Stimulated activated CD4-positive, alpha-beta T cell treated with anti-CD3 and anti-CD28 coated beads, Interleukin-1b, Interleukin-23, amount 100 ng/mL, for 48 hours (primary cell): ENCODE results near the gene EIF2S1.
"Not testable (repeated sequence)": the region's sequence is repeated elsewhere in the genome, so short reads cannot be mapped to it uniquely, and the experiment has no call there.

Source experiments
- DNase-seq: peaks from one replicate; pipeline ENCODE4 v3.0.0-alpha.2; 2020

Gene EIF2S1

GRCh38 chr14:67413806-67414769 is 54.0 kb downstream of the EIF2S1 start:
- DNase-seq, result peak; percentile 50

DNA sequence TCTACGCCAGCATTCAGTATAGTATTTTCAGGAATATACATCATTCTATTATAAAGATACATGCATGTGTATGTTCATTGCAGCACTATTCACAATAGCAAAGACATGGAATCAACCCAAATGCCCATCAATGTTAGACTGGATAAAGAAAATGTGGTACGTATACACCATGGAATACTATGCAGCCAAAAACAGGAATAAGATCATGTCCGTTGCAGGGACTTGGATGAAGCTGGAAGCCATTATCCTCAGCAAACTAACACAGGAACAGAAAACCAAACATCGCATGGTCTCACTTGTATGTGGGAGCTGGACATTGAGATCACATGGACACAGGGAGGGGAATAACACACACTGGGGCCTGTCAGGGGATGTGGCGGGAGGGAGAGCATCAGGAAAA is 55.5 kb downstream of the EIF2S1 start:
- not testable (repeated sequence) for DNase-seq

- DNase-seq, result no peak
Observed at GRCh38 chr14:67416085-67416484, 56.0 kb downstream of the EIF2S1 start.

GRCh38 chr14:67416810-67417209 is 56.7 kb downstream of the EIF2S1 start:
- DNase-seq, result no peak

GRCh38 chr14:67417633-67418032 is 57.5 kb downstream of the EIF2S1 start:
- no peak for DNase-seq

- no peak for DNase-seq
Observed at GRCh38 chr14:67418401-67419191, 58.5 kb downstream of the EIF2S1 start.

- peak; percentile 29 for DNase-seq
Observed at GRCh38 chr14:67420102-67420739, 60.1 kb downstream of the EIF2S1 start.

DNA sequence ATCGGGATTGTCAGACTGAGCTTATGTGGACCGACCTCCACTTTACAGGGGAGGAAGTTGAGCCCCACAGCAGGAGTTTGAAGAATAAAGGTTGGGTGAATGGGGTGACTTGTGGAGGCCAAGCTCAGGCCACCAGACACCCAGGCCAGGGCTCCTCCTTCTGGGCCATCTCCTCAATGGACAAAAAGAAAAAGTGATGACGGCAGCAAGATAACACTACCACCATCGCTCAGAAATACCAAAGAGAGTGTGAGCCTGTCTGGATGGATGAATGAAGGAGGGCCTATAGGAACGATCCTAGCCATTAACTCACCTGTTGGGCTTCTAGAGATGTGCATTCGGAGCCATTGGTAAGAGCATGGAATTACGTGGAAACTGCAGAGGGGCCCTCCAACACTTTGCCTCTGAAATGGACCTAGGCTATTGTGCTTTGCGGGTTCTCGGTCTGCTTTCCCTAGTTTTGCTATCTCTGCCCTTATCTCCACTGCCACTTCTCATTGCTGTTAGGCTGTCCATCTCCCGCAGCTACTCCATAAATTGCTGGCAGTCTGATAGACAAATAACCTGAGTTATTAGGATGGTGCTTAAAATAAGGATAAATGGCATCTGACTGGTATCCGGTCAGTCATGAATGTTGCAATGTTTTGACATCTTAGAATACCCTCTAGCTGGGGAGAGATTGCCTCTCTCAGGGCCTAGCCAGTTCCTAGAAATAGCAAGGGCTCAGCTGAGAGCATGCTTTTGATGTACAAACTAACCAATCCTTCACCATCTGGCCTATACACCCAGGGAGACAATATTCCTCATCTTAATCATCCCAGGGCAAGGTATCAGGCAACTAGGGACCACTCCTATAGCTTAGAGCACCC is 61.5 kb downstream of the EIF2S1 start:
- no peak for DNase-seq

DNA sequence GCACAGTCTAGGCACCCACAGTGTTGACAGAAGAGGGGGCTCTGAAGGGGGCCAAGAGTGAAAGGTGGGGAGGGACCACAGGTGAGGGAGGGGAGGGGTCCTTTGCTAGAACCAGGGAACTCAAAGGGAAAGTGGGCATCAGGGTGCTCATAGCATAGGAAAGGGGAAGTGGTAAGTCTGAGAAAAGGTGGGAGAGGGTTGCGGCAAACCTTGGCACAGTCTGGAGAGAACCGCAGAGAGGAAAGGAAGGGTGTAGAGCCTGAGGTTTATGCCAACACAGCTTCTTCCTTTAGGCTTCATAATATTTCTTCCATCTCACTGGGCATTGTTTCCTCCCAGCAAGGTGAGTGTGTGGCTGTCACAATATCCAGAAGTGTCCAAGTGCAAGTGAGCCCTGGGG is 63.3 kb downstream of the EIF2S1 start:
- DNase-seq, result no peak

DNA sequence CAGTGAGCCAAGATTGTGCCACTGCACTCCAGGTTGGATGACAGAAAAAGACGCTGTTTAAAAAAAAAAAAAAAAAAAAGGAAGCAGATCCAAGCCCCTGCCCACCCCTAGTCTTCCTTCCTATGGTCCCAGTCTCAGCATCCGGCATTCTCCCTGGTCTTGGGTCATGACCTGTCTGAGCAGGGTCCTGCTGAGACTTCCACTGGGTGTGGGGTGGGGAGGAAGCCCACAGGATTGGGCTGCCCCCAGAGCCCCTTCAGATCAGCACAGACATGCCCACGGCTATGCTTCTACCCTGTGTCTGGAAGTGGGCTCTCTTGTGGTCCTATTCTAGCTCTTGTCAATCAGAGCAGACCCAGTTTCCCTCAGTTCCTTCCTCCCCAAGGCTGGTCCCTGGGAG is 64.4 kb downstream of the EIF2S1 start:
- DNase-seq, result no peak

- no peak for DNase-seq
Observed at GRCh38 chr14:67425608-67426007, 65.5 kb downstream of the EIF2S1 start.

- DNase-seq, result no peak
Observed at GRCh38 chr14:67426161-67426560, 66.0 kb downstream of the EIF2S1 start.

GRCh38 chr14:67426983-67427606 is 67.0 kb downstream of the EIF2S1 start:
- peak; percentile 73 for DNase-seq

GRCh38 chr14:67428501-67429031 is 68.4 kb downstream of the EIF2S1 start:
- no peak for DNase-seq

- DNase-seq, result no peak
Observed at GRCh38 chr14:67429510-67430205, 69.5 kb downstream of the EIF2S1 start.

GRCh38 chr14:67432050-67432564 is 72.0 kb downstream of the EIF2S1 start:
- DNase-seq, result no peak

GRCh38 chr14:67435603-67436002 is 75.5 kb downstream of the EIF2S1 start:
- DNase-seq, result no peak
